ENCODE measurements around the gene DGKB.

DGKB gene

DNA sequence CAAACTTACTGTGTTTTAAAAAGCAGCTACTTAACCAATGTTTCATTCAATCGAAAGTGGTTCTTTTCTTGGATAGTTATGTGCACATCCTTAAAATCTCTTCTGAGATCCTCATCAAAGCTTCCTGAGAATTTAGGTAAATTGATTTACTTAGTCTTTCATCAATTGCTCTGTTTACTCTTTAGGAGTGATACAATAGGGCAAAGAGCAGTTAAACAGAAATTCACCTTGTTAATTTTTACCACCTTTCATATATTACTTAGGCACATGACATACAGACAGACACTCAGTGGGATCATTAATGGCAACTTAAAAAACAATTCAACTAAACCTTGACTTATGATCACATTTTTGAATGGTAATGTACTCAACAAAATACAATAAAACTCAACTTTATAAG is 456.3 kb downstream of the DGKB start:
- Histone ChIP-seq H3K27ac (ENCODE audit: low read depth, low read length) (no peak overlapping the region), H3K4me3 (ENCODE audit: low read length) (no peak overlapping the region), H3K36me3 (ENCODE audit: control insufficient read depth, insufficient read depth, low read length) (no peaks in the 10 kb centered on the region), H3K27me3 (ENCODE audit: control insufficient read depth, insufficient read depth, low read length) (no peaks in the 10 kb centered on the region), H3K4me1 (ENCODE audit: control insufficient read depth, insufficient read depth, low read length) (no peaks in the 10 kb centered on the region), H3K9ac (ENCODE audit: low read length) (no peak overlapping the region)

DNA sequence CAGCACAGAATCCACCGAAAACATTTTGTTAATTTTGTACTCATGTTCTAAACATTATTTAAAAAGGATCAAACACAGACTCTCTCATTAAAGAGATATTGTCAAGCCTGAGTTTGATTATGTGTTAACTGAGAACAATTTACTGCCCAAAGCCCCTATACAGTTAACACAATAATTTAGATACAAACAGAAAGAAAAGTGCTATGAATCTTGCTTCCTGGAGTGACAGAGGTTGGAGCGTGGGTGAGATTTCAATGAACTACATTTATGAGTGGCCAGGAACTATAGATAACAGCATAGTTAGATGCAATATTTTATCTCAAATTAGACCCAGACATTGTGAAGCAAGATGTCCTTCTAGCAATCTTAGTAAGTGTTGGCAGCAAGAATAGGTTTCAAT is 464.2 kb downstream of the DGKB start:
- Histone ChIP-seq H3K27ac (ENCODE audit: low read depth, low read length) (no peak overlapping the region), H3K36me3 (ENCODE audit: control insufficient read depth, insufficient read depth, low read length) (no peaks in the 10 kb centered on the region), H3K27me3 (ENCODE audit: control insufficient read depth, insufficient read depth, low read length) (no peaks in the 10 kb centered on the region), H3K4me1 (ENCODE audit: control insufficient read depth, insufficient read depth, low read length) (no peaks in the 10 kb centered on the region), H3K4me3 (ENCODE audit: low read length) (no peak overlapping the region), H3K9ac (ENCODE audit: low read length) (no peak overlapping the region)

DNA sequence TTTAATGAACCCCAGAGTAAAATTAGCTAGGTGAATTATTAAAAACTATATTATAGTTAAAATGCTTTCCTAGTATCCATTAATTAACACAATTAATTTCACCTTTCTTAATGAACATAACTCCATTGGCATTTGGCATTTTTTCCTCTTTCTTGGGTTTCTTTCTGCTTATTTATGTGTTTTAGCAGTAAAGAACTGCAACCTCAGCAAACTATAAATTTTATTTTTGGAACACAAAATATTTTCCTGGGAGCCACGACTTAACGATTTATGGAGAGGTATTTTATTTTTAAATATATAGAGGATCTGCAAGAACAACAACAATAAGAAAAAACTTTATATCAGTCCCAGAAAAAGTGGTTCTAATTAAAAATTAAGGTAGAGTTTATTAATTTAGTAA is 465.7 kb downstream of the DGKB start:
- no peaks in the 10 kb centered on the region for H3K4me1 ChIP-seq (ENCODE audit: control insufficient read depth, insufficient read depth, low read length)
- no peak overlapping the region for H3K4me3 ChIP-seq (ENCODE audit: low read length)
- no peaks in the 10 kb centered on the region for H3K36me3 ChIP-seq (ENCODE audit: control insufficient read depth, insufficient read depth, low read length)
- no peak overlapping the region for H3K9ac ChIP-seq (ENCODE audit: low read length)
- no peaks in the 10 kb centered on the region for H3K27me3 ChIP-seq (ENCODE audit: control insufficient read depth, insufficient read depth, low read length)
- H3K27ac ChIP-seq (ENCODE audit: low read depth, low read length) = no peak overlapping the region

DNA sequence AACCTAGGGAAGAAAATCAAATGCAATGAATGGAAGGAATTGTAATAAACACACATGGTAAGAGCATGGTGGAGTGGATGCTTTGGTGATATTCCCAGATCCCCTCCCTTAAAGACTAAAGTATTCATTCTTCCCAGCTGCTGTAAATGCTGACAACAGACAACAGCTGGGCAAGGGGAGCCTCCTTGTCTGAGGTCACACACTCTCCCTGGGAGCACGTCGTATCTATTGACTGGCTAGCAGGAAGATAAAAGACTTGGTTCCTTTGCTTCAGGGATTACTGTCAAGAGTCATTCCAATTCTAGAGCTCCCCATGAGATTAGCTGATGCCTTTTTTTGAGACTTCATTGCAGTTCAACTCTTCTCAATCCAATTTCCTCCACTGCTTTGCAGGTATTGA is 469.6 kb downstream of the DGKB start:
- no peaks in the 10 kb centered on the region for H3K27me3 ChIP-seq (ENCODE audit: control insufficient read depth, insufficient read depth, low read length)
- no peak overlapping the region for H3K9ac ChIP-seq (ENCODE audit: low read length)
- H3K4me1 ChIP-seq (ENCODE audit: control insufficient read depth, insufficient read depth, low read length) = no peaks in the 10 kb centered on the region
- H3K4me3 ChIP-seq (ENCODE audit: low read length) = no peak overlapping the region
- no peak overlapping the region for H3K27ac ChIP-seq (ENCODE audit: low read depth, low read length)
- no peaks in the 10 kb centered on the region for H3K36me3 ChIP-seq (ENCODE audit: control insufficient read depth, insufficient read depth, low read length)

DNA sequence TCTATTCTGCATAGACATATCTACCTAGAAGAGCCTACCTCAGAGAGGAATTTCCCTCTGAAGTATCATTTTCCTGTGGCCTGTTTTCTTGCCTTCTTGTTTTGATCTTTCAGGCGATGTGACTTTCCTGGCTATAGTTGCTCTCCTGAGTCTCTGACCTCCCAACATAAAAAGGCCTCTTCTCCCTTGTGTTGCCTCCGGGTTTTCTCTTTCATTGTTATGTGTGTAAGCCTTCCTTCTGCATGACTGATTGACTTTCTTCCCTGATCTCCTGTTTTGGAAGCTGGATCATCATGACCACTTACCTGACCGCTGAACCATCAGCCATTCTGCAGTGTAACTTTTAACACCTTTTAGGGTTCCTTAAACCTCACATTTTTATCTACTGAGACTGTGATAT is 471.6 kb downstream of the DGKB start:
- Histone ChIP-seq H3K27ac (ENCODE audit: low read depth, low read length) (no peak overlapping the region), H3K4me1 (ENCODE audit: control insufficient read depth, insufficient read depth, low read length) (no peaks in the 10 kb centered on the region), H3K9ac (ENCODE audit: low read length) (no peak overlapping the region), H3K27me3 (ENCODE audit: control insufficient read depth, insufficient read depth, low read length) (no peaks in the 10 kb centered on the region), H3K4me3 (ENCODE audit: low read length) (no peak overlapping the region), H3K36me3 (ENCODE audit: control insufficient read depth, insufficient read depth, low read length) (no peaks in the 10 kb centered on the region)

DNA sequence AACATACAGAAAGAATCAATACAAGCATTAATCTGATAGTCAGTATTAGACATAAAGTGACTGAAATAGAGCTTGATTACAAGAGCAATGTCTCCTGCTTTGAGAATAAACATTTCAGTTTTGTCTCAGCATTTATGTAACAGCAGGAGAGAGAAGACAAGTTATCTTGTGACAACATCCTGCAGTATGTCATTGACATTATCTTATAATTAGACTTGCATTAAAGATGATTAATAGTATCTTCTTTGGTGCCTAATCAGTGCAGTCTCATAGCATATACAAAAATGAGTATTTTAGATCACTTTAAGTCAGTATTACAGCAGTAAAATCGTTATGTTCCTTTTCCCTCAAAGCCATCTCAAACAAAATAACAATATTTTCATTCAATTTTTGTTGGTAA is 477.0 kb downstream of the DGKB start:
- Histone ChIP-seq H3K27me3 (ENCODE audit: control insufficient read depth, insufficient read depth, low read length) (no peaks in the 10 kb centered on the region), H3K9ac (ENCODE audit: low read length) (no peak overlapping the region), H3K36me3 (ENCODE audit: control insufficient read depth, insufficient read depth, low read length) (no peaks in the 10 kb centered on the region), H3K4me3 (ENCODE audit: low read length) (no peak overlapping the region), H3K27ac (ENCODE audit: low read depth, low read length) (no peak overlapping the region), H3K4me1 (ENCODE audit: control insufficient read depth, insufficient read depth, low read length) (no peaks in the 10 kb centered on the region)

DNA sequence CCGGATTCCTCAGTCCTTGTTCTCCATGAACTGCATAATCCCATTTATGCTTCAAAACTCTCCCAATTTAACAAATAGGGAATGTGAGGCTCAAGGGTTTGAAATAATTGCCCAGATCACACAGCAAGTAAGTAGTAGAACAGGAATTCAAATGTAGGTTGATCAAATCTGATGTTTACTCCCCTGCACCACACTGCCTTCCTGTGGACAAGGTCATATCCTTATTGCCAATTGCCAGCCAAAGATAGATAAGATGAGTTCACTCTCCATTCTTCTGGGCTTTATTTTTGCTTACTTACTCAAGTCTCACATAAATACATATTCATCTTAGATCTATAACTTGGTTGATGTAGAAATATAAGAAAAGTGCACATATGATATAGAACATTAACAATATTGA is 477.9 kb downstream of the DGKB start:
- H3K4me3 ChIP-seq (ENCODE audit: low read length) = no peak overlapping the region
- no peak overlapping the region for H3K9ac ChIP-seq (ENCODE audit: low read length)
- no peaks in the 10 kb centered on the region for H3K4me1 ChIP-seq (ENCODE audit: control insufficient read depth, insufficient read depth, low read length)
- no peak overlapping the region for H3K27ac ChIP-seq (ENCODE audit: low read depth, low read length)
- H3K36me3 ChIP-seq (ENCODE audit: control insufficient read depth, insufficient read depth, low read length) = no peaks in the 10 kb centered on the region
- H3K27me3 ChIP-seq (ENCODE audit: control insufficient read depth, insufficient read depth, low read length) = no peaks in the 10 kb centered on the region

DNA sequence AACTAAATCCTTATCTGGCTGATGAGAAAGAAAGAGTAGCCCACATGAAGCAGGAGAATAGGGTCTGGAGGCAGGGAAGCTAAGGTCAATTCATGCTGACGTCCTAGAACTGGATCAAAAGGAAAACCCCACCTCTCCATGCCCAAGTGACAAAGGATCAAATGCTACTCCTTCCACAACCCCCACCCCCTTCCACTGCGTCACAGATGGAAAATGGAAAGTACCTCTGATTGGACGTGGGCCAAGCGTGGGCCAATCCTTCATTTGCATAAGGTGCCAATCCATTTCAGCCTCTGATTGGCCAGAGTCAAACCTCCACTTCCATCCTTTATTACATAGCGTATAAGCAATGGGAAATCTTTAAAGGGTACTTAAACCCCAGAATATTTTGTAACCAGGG is 481.8 kb downstream of the DGKB start:
- H3K36me3 ChIP-seq (ENCODE audit: control insufficient read depth, insufficient read depth, low read length) = no peaks in the 10 kb centered on the region
- H3K27ac ChIP-seq (ENCODE audit: low read depth, low read length) = no peak overlapping the region
- no peaks in the 10 kb centered on the region for H3K4me1 ChIP-seq (ENCODE audit: control insufficient read depth, insufficient read depth, low read length)
- no peak overlapping the region for H3K4me3 ChIP-seq (ENCODE audit: low read length)
- no peaks in the 10 kb centered on the region for H3K27me3 ChIP-seq (ENCODE audit: control insufficient read depth, insufficient read depth, low read length)
- no peak overlapping the region for H3K9ac ChIP-seq (ENCODE audit: low read length)

DNA sequence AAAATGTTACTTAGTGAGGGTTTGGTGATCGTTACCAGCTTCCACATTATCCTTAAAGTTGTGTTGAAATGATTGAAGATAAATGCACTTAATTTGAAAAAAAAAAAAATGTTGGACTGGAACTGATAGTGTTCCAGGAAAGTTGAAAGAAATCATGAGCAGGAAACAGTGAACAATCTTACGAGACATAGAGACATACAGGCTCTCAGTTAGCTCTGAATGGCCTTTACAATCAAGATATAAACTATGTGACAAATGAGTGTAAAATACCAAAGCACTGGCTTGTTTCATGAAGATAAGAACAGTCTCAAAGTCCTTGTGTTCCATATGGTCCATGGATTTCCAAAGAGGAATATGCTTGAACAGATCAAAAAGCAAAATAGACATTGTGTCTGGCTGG is 483.0 kb downstream of the DGKB start:
- no peaks in the 10 kb centered on the region for H3K4me1 ChIP-seq (ENCODE audit: control insufficient read depth, insufficient read depth, low read length)
- no peak overlapping the region for H3K9ac ChIP-seq (ENCODE audit: low read length)
- H3K27ac ChIP-seq (ENCODE audit: low read depth, low read length) = no peak overlapping the region
- H3K27me3 ChIP-seq (ENCODE audit: control insufficient read depth, insufficient read depth, low read length) = no peaks in the 10 kb centered on the region
- no peak overlapping the region for H3K4me3 ChIP-seq (ENCODE audit: low read length)
- H3K36me3 ChIP-seq (ENCODE audit: control insufficient read depth, insufficient read depth, low read length) = no peaks in the 10 kb centered on the region

DNA sequence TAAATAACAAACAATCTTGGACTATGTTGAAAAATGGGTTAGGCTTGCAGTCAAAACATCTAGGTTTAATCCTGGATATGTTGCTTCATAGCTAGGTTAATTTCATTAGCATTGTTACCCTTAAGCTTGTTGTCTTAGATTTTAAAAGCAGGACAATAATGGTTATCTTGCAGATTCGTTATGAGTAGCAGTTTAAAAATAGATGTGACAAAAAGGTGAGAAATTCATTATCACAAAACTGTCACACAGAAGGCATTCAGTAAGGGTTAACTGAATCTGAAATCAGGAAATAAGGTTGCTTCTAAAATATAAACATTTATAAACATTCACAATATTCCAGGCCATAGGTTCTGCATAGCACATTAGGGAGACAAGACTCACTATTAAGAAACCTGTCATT is 483.9 kb downstream of the DGKB start:
- H3K27me3 ChIP-seq (ENCODE audit: control insufficient read depth, insufficient read depth, low read length) = no peaks in the 10 kb centered on the region
- H3K9ac ChIP-seq (ENCODE audit: low read length) = no peak overlapping the region
- H3K27ac ChIP-seq (ENCODE audit: low read depth, low read length) = no peak overlapping the region
- H3K36me3 ChIP-seq (ENCODE audit: control insufficient read depth, insufficient read depth, low read length) = no peaks in the 10 kb centered on the region
- no peak overlapping the region for H3K4me3 ChIP-seq (ENCODE audit: low read length)
- H3K4me1 ChIP-seq (ENCODE audit: control insufficient read depth, insufficient read depth, low read length) = no peaks in the 10 kb centered on the region

DNA sequence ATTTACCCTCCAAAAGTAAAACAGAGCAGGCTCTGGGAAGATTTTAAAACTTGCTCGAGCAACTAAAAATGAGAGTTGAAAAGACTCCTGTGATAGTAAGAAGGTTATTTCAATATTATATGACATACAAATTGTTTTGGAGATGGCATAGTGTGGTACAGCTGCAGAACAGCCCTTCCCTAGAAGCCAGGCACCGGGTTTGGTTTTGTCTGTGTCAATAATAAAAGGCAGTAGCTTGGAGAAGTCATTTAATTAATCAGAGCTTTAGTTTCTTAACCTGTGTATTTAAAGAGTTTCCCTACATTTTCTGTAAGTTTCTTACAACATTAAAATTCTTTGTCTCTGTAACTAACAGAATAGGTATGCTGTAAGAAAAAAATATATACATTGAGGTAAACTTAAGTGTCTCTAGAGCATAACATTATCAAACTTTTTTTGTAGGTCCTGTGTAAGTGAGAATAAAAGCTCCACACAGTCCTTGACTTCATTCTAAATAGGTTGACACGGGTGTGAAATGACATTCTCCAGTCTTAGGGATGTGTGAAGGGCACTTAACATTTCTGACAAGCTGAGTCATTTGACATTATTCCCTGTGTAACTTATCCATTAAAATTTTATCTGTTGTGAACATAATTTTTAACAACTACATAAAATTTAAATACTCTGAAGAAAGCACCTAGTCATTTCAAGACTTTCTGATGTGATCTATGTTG is 488.1 kb downstream of the DGKB start:
- Histone ChIP-seq H3K4me1 (ENCODE audit: control insufficient read depth, insufficient read depth, low read length) (no peaks in the 10 kb centered on the region), H3K27me3 (ENCODE audit: control insufficient read depth, insufficient read depth, low read length) (no peaks in the 10 kb centered on the region), H3K27ac (ENCODE audit: low read depth, low read length) (no peak overlapping the region), H3K9ac (ENCODE audit: low read length) (no peak overlapping the region), H3K36me3 (ENCODE audit: control insufficient read depth, insufficient read depth, low read length) (no peaks in the 10 kb centered on the region), H3K4me3 (ENCODE audit: low read length) (no peak overlapping the region)

DNA sequence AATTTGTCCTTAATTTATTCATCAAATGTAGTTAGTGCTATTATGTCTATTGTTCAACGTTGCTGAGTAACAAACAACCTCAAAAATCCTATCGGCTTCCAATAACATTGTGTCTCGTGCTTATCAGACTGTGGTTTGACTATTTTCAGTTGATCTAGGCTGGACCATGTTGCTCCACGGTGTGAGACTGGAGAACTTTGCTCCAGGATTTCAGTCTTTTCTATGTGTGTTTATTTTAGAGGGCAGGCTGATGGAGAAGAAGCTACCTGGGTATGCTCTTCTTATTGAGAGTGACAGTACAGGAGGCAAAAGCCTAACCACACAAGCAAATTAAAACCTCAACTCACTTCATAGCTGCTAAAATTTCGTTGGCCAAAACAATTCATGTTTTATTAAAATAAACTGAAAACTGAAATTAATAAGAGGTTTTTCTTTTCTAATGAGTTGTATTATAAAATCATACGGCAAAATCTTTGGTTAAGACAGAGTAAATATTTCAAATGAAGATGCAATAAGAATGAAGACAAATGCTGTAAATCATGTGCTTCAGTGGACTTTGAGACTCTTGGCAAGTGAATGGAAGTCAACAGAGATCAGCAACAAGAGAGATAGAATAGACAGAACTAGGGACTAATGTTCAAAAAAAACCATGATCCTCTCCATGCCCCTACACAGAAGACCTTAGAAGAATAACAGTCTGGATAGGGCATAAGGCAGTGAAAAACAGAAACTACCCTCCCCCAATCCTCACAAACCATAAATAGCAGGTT is 495.1 kb downstream of the DGKB start:
- H3K36me3 ChIP-seq (ENCODE audit: control insufficient read depth, insufficient read depth, low read length) = no peaks in the 10 kb centered on the region
- no peak overlapping the region for H3K9ac ChIP-seq (ENCODE audit: low read length)
- H3K4me1 ChIP-seq (ENCODE audit: control insufficient read depth, insufficient read depth, low read length) = no peaks in the 10 kb centered on the region
- H3K27me3 ChIP-seq (ENCODE audit: control insufficient read depth, insufficient read depth, low read length) = no peaks in the 10 kb centered on the region
- no peak overlapping the region for H3K27ac ChIP-seq (ENCODE audit: low read depth, low read length)
- no peak overlapping the region for H3K4me3 ChIP-seq (ENCODE audit: low read length)

DNA sequence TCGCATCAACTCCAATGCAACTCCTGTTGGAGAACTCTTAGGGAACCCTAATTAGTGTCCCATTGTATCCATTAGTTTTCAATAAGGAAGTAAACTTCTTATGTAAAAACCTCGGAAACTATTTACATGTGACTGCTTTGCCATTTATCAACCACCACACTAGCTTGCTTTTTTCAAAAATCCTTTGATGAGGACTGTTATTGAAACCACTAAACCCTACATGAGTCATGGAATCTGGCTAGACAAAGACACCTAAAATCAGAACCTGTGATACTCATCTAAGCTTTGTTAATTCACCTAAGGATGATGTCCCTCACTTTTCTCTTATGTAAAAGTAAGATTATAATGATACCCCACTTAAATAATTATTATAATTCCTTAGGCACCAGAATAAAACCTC is 499.0 kb downstream of the DGKB start:
- no peak overlapping the region for H3K27ac ChIP-seq (ENCODE audit: low read depth, low read length)
- no peaks in the 10 kb centered on the region for H3K36me3 ChIP-seq (ENCODE audit: control insufficient read depth, insufficient read depth, low read length)
- H3K4me1 ChIP-seq (ENCODE audit: control insufficient read depth, insufficient read depth, low read length) = no peaks in the 10 kb centered on the region
- H3K4me3 ChIP-seq (ENCODE audit: low read length) = no peak overlapping the region
- H3K9ac ChIP-seq (ENCODE audit: low read length) = no peak overlapping the region
- H3K27me3 ChIP-seq (ENCODE audit: control insufficient read depth, insufficient read depth, low read length) = no peaks in the 10 kb centered on the region

Measured in rectal smooth muscle tissue (tissue), 1 donor.